HAP-1 (cell line): ENCODE results near the gene TIGD3.

ENCODE experiments used
- DNase-seq, 2 experiments: peaks; one replicate each; pipeline ENCODE4 v3.0.0-alpha.2; 2016 to 2020; ENCODE audit warnings: low spot score in 2 of 2
- H3K27me3 ChIP-seq: fragments of 250-450 bp; sonication (Bioruptor Pico); 2 replicates; pipeline ENCODE4 v1.5.1; 2020; ENCODE audit warnings: low read depth, mild to moderate bottlenecking, moderate library complexity
- H3K36me3 ChIP-seq: fragments of 250-450 bp; sonication (Bioruptor Pico); replicated peaks from 2 replicates; pipeline ENCODE4 v1.5.1; 2020; ENCODE audit warnings: mild to moderate bottlenecking
- H3K4me1 ChIP-seq: fragments of 250-450 bp; sonication (Bioruptor Pico); 2 replicates; pipeline ENCODE4 v1.5.1; 2020; ENCODE audit warnings: mild to moderate bottlenecking
- H3K4me3 ChIP-seq: fragments of 250-450 bp; sonication (Bioruptor Pico); 2 replicates; pipeline ENCODE4 v1.5.1; 2020; ENCODE audit warnings: mild to moderate bottlenecking, moderate library complexity
- H3K9me3 ChIP-seq: fragments of 250-450 bp; sonication (Bioruptor Pico); 2 replicates; pipeline ENCODE4 v1.5.1; 2020; ENCODE audit warnings: mild to moderate bottlenecking, moderate library complexity
- in situ Hi-C: fragments of 300-500 bp; cut with MboI; formaldehyde crosslinking; loops from 3 replicates; pipeline ENCODE4 v1.14.3; 2020; ENCODE audit warnings: low sequenced_read_pairs, inconsistent platforms, mixed read lengths

The TIGD3 gene

GRCh38 chr11:65363770-65364169 is 9.2 kb downstream of the TIGD3 start:
- in situ Hi-C loops: no loop called here
- H3K4me3 ChIP-seq: no peak overlapping the region
- no peaks in the 10 kb centered on the region for H3K27me3 ChIP-seq
- H3K4me1 ChIP-seq: peaks cover 11% of the 10 kb centered on the region
- DNase-seq: no peak
- no peaks in the 10 kb centered on the region for H3K36me3 ChIP-seq
- no peaks in the 10 kb centered on the region for H3K9me3 ChIP-seq

GRCh38 chr11:65366340-65366773 is 11.8 kb downstream of the TIGD3 start:
- peaks cover 11% of the 10 kb centered on the region for H3K4me1 ChIP-seq
- H3K4me3 ChIP-seq: no peak overlapping the region
- in situ Hi-C loops: loop anchor here (5.0 kb wide), 1 partner anchor 141 kb away; no protein-coding TSS in a partner anchor
- H3K9me3 ChIP-seq: no peaks in the 10 kb centered on the region
- H3K36me3 ChIP-seq: no peaks in the 10 kb centered on the region
- DNase-seq: peak; percentile 69 to 88
- H3K27me3 ChIP-seq: no peaks in the 10 kb centered on the region

GRCh38 chr11:65370659-65371049 is 16.1 kb downstream of the TIGD3 start:
- Histone ChIP-seq H3K27me3 (no peaks in the 10 kb centered on the region; the same call in 1 of the 2 replicates), H3K4me1 (peaks cover 11% of the 10 kb centered on the region), H3K4me3 (no peak overlapping the region), H3K36me3 (no peaks in the 10 kb centered on the region), H3K9me3 (no peaks in the 10 kb centered on the region)
- in situ Hi-C loops: no loop called here
- DNase-seq: no peak

GRCh38 chr11:65373839-65374580 is 19.5 kb downstream of the TIGD3 start:
- Histone ChIP-seq H3K36me3 (no peaks in the 10 kb centered on the region), H3K9me3 (no peaks in the 10 kb centered on the region), H3K4me3 (no peak overlapping the region), H3K27me3 (no peaks in the 10 kb centered on the region; the same call in 1 of the 2 replicates), H3K4me1 (no peaks in the 10 kb centered on the region)
- no peak for DNase-seq
- in situ Hi-C loops: no loop called here

GRCh38 chr11:65375012-65375411 is 20.5 kb downstream of the TIGD3 start:
- Histone ChIP-seq H3K27me3 (no peaks in the 10 kb centered on the region; the same call in 1 of the 2 replicates), H3K9me3 (no peaks in the 10 kb centered on the region), H3K4me3 (no peak overlapping the region), H3K36me3 (no peaks in the 10 kb centered on the region), H3K4me1 (no peaks in the 10 kb centered on the region)
- in situ Hi-C loops: no loop called here
- no peak for DNase-seq

GRCh38 chr11:65376138-65376713 is 21.7 kb downstream of the TIGD3 start:
- no peak overlapping the region for H3K4me3 ChIP-seq
- no peaks in the 10 kb centered on the region for H3K36me3 ChIP-seq
- no peaks in the 10 kb centered on the region; the same call in 1 of the 2 replicates for H3K27me3 ChIP-seq
- H3K4me1 ChIP-seq: no peaks in the 10 kb centered on the region
- in situ Hi-C loops: no loop called here
- no peak for DNase-seq
- H3K9me3 ChIP-seq: no peaks in the 10 kb centered on the region

GRCh38 chr11:65377036-65377435 is 22.5 kb downstream of the TIGD3 start:
- Histone ChIP-seq H3K36me3 (no peaks in the 10 kb centered on the region), H3K4me3 (no peak overlapping the region), H3K4me1 (peaks cover 5% of the 10 kb centered on the region), H3K27me3 (no peaks in the 10 kb centered on the region; the same call in 1 of the 2 replicates), H3K9me3 (no peaks in the 10 kb centered on the region)
- in situ Hi-C loops: no loop called here
- DNase-seq: no peak

GRCh38 chr11:65377777-65378176 is 23.2 kb downstream of the TIGD3 start:
- Histone ChIP-seq H3K27me3 (no peaks in the 10 kb centered on the region), H3K4me3 (no peak overlapping the region), H3K4me1 (peaks cover 12% of the 10 kb centered on the region), H3K36me3 (no peaks in the 10 kb centered on the region), H3K9me3 (no peaks in the 10 kb centered on the region)
- in situ Hi-C loops: no loop called here
- DNase-seq: no peak

- H3K36me3 ChIP-seq: no peaks in the 10 kb centered on the region
- no peak for DNase-seq
- H3K4me1 ChIP-seq: peaks cover 15% of the 10 kb centered on the region
- in situ Hi-C loops: no loop called here
- H3K27me3 ChIP-seq: no peaks in the 10 kb centered on the region
- H3K9me3 ChIP-seq: no peaks in the 10 kb centered on the region
- no peak overlapping the region for H3K4me3 ChIP-seq
Observed at GRCh38 chr11:65378208-65378927, 23.8 kb downstream of the TIGD3 start.

- Histone ChIP-seq H3K4me1 (peaks cover 15% of the 10 kb centered on the region), H3K9me3 (no peaks in the 10 kb centered on the region), H3K27me3 (no peaks in the 10 kb centered on the region), H3K36me3 (no peaks in the 10 kb centered on the region), H3K4me3 (no peak overlapping the region)
- DNase-seq: no peak
- in situ Hi-C loops: no loop called here
Observed at GRCh38 chr11:65378928-65379638, 24.5 kb downstream of the TIGD3 start.

GRCh38 chr11:65379698-65380459 is 25.3 kb downstream of the TIGD3 start:
- H3K36me3 ChIP-seq: no peaks in the 10 kb centered on the region
- H3K4me1 ChIP-seq: peaks cover 15% of the 10 kb centered on the region
- H3K9me3 ChIP-seq: no peaks in the 10 kb centered on the region
- no peak overlapping the region for H3K4me3 ChIP-seq
- H3K27me3 ChIP-seq: no peaks in the 10 kb centered on the region
- no peak for DNase-seq
- in situ Hi-C loops: no loop called here

GRCh38 chr11:65380460-65381119 is 26.0 kb downstream of the TIGD3 start:
- in situ Hi-C loops: no loop called here
- H3K36me3 ChIP-seq: no peaks in the 10 kb centered on the region
- no peaks in the 10 kb centered on the region for H3K9me3 ChIP-seq
- no peaks in the 10 kb centered on the region for H3K27me3 ChIP-seq
- no peak overlapping the region for H3K4me3 ChIP-seq
- no peak for DNase-seq
- peaks cover 15% of the 10 kb centered on the region for H3K4me1 ChIP-seq

GRCh38 chr11:65381716-65382032 is 27.1 kb downstream of the TIGD3 start:
- no peak for DNase-seq
- no peaks in the 10 kb centered on the region for H3K27me3 ChIP-seq
- peaks cover 18% of the 10 kb centered on the region for H3K4me1 ChIP-seq
- in situ Hi-C loops: no loop called here
- H3K4me3 ChIP-seq: peak overlapping the region; percentile 19
- H3K9me3 ChIP-seq: no peaks in the 10 kb centered on the region
- no peaks in the 10 kb centered on the region for H3K36me3 ChIP-seq
